B cell (primary cell): Measurements from ENCODE around the gene SLC39A11. TPM values are rescaled to one million over a fixed set of nuclear protein-coding genes. Genes with fewer than 3 reads are reported as not detected.

Experiments
- ATAC-seq: fragments of 200-7000 bp; cut with Tn5 transposase; one replicate; pipeline ENCODE4 v1.10.0; 2021; ENCODE audit warnings: low read depth, mild to moderate bottlenecking, moderate number of reproducible peaks, moderate library complexity
- CTCF ChIA-PET: fragments of 350-600 bp; sonication (Branson Sonifier 250); formaldehyde crosslinking; loops from one replicate; lab custom pipeline; 2021; ENCODE audit warnings: antibody characterized with exemption, inconsistent platforms; lab: Charles Lee
- POLR2A ChIA-PET: fragments of 350-600 bp; sonication (Branson Sonifier 250); formaldehyde crosslinking; loops from one replicate; lab custom pipeline; 2021; ENCODE audit warnings: antibody characterized with exemption; lab: Charles Lee
- DNase-seq: peaks from one replicate; pipeline ENCODE4 v3.0.0; 2013
- H2AFZ ChIP-seq: 2 replicates; pipeline ENCODE4 v1.6.1; 2012; ENCODE audit warnings: mild to moderate bottlenecking, low read depth, low read length; ENCODE audit not compliant: insufficient read depth, poor library complexity, severe bottlenecking
- H3K27ac ChIP-seq, 2 donors: 1 replicate in 1 of 2; 2 replicates in 1 of 2; pipeline ENCODE4 v1.5.1; 2012 to 2013; ENCODE audit warnings: low read length in 2 of 2, mild to moderate bottlenecking in 2 of 2, moderate library complexity in 1 of 2
- H3K27me3 ChIP-seq, 4 experiments: fragments of 200-600 bp in 1 of 4; sonication (generic) in 1 of 4; replicated peaks in 1 of 4; 1 replicate in 2 of 4; 2 replicates in 2 of 4; pipeline versions ENCODE4 v1.6.1 to v1.7.0; 2013 to 2016; ENCODE audit warnings: low read length in 3 of 4, mild to moderate bottlenecking in 2 of 4, mixed read lengths in 1 of 4, moderate library complexity in 1 of 4; ENCODE audit not compliant: insufficient read depth in 4 of 4, control insufficient read depth in 3 of 4; ENCODE audit errors: control extremely low read depth in 1 of 4
- H3K36me3 ChIP-seq, 2 experiments: replicated peaks in 1 of 2; 1 replicate in 1 of 2; 2 replicates in 1 of 2; pipeline versions ENCODE4 v1.6.1 to v1.7.1; 2013; ENCODE audit warnings: low read length in 1 of 2; ENCODE audit not compliant: insufficient read depth in 2 of 2, control insufficient read depth in 1 of 2; ENCODE audit errors: control extremely low read depth in 1 of 2, extremely low read depth in 1 of 2
- H3K4me1 ChIP-seq, 2 donors: fragments of 200-600 bp in 1 of 2; sonication (generic) in 1 of 2; 1 replicate in 1 of 2; 2 replicates in 1 of 2; pipeline versions ENCODE4 v1.5.1 to v1.6.1; 2013 to 2017; ENCODE audit warnings: low read length in 2 of 2; ENCODE audit not compliant: control insufficient read depth in 2 of 2, insufficient read depth in 2 of 2
- H3K4me2 ChIP-seq: replicated peaks from 2 replicates; pipeline ENCODE3; 2012; ENCODE audit warnings: mild to moderate bottlenecking, low read depth, low read length; ENCODE audit not compliant: poor library complexity, severe bottlenecking
- H3K4me3 ChIP-seq, 5 experiments: fragments of 200-600 bp in 1 of 5; sonication (generic) in 1 of 5; 1 replicate in 3 of 5; 2 replicates in 2 of 5; pipeline versions ENCODE4 v1.5.1 to v1.7.0; 2011 to 2016; ENCODE audit warnings: low read length in 4 of 5, mild to moderate bottlenecking in 4 of 5, low read depth in 2 of 5, control low read depth in 1 of 5, moderate library complexity in 1 of 5; ENCODE audit not compliant: insufficient read depth in 1 of 5; ENCODE audit errors: control extremely low read depth in 1 of 5, extremely low read depth in 1 of 5
- H3K79me2 ChIP-seq: fragments of 200-600 bp; sonication (generic); one replicate; pipeline ENCODE4 v1.6.0; 2016; ENCODE audit warnings: low read length; ENCODE audit not compliant: control insufficient read depth, insufficient read depth
- H3K9ac ChIP-seq: fragments of 200-600 bp; sonication (generic); 2 replicates; pipeline ENCODE4 v1.6.1; 2017; ENCODE audit warnings: mild to moderate bottlenecking, low read length, moderate library complexity
- H3K9me3 ChIP-seq, 3 donors: one replicate each; pipeline versions ENCODE4 v1.6.1 to v1.7.1; 2013; ENCODE audit warnings: low read length in 2 of 3; ENCODE audit not compliant: control insufficient read depth in 2 of 3, insufficient read depth in 1 of 3; ENCODE audit errors: control extremely low read depth in 1 of 3
- H4K20me1 ChIP-seq: 2 replicates; pipeline ENCODE4 v1.6.0; 2012; ENCODE audit warnings: mild to moderate bottlenecking, low read length; ENCODE audit not compliant: insufficient read depth, control insufficient read depth, poor library complexity, severe bottlenecking
- H3K27ac Mint-ChIP-seq: one replicate; pipeline ENCODE4 v1.8.0; 2021; ENCODE audit warnings: mixed read lengths
- H3K27me3 Mint-ChIP-seq: one replicate; pipeline ENCODE4 v1.8.0; 2021; ENCODE audit warnings: mixed read lengths
- H3K4me1 Mint-ChIP-seq: one replicate; pipeline ENCODE4 v1.8.0; 2021; ENCODE audit warnings: mixed read lengths
- H3K4me3 Mint-ChIP-seq: one replicate; pipeline ENCODE4 v1.8.0; 2021; ENCODE audit warnings: mixed read lengths
- H3K9me3 Mint-ChIP-seq: one replicate; pipeline ENCODE4 v1.8.0; 2022; ENCODE audit warnings: mixed read lengths; ENCODE audit not compliant: insufficient read depth
- CTCF ChIP-seq: fragments of 200-600 bp; IDR thresholded peaks from one replicate; pipeline ENCODE4 v1.8.0; 2022; ENCODE audit warnings: antibody characterized with exemption, mild to moderate bottlenecking
- EZH2 ChIP-seq: IDR thresholded peaks from 2 replicates; pipeline ENCODE4 v1.6.1; 2012; ENCODE audit warnings: borderline replicate concordance, low read depth, mild to moderate bottlenecking, moderate library complexity, low read length; ENCODE audit not compliant: insufficient read depth, poor library complexity, severe bottlenecking
- WGBS: methylation state at CpG from one replicate; pipeline ENCODE4 v1.1.5; 2013; ENCODE audit warnings: missing lambda C conversion rate; ENCODE audit not compliant: insufficient coverage; 5-methylcytosine and 5-hydroxymethylcytosine counted together
- intact Hi-C: fragments of 100-400 bp; cut with micrococcal nuclease; formaldehyde crosslinking; loops from one replicate; pipeline ENCODE4 v1.10.0; 2022
- polyA plus RNA-seq: library from polyadenylated mRNA; depleted of rRNA; stranded (reverse); fragments of >200 nt; gene quantifications from 2 replicates; pipeline ENCODE4 v1.2.3, GENCODE V29; 2012
- total RNA-seq, 2 donors: library from RNA; stranded (reverse); fragments of 120-200 nt in 1 of 2; gene quantifications; 1 replicate in 1 of 2; 2 replicates in 1 of 2; pipeline versions ENCODE4 v1.2.3 to v1.2.4, GENCODE V29; 2013 to 2022

SLC39A11 gene
- total and polyA plus RNA-seq, 2 donors (not counting 1 experiment from before 2014, with no cell fraction given): 6.9 to 39.6 TPM

- no peak overlapping the region for H3K4me3 Mint-ChIP-seq
- H3K4me1 ChIP-seq: no peaks in the 10 kb centered on the region
- WGBS: no CpG with 5 or more reads among the region's 5 CpGs
- H3K4me2 ChIP-seq: no peak overlapping the region
- peaks cover 0 to 7% (median 3%) of the 10 kb centered on the region in 3 donors for H3K9me3 ChIP-seq
- intact Hi-C loops: no loop called here
- H3K27ac ChIP-seq: no peak overlapping the region
- no peaks in the 10 kb centered on the region for H3K27me3 ChIP-seq
- no peaks in the 10 kb centered on the region for H3K36me3 ChIP-seq
- ATAC-seq: no peak
- H2AFZ ChIP-seq: no peak overlapping the region
- H4K20me1 ChIP-seq: no peaks in the 10 kb centered on the region
- TF ChIP-seq CTCF (no peak), EZH2 (no peak)
- POLR2A ChIA-PET: no interaction called here
- H3K27ac Mint-ChIP-seq: no peak overlapping the region
- H3K79me2 ChIP-seq: no peaks in the 10 kb centered on the region
- H3K9me3 Mint-ChIP-seq: no peaks in the 10 kb centered on the region
- H3K27me3 Mint-ChIP-seq: no peaks in the 10 kb centered on the region
- H3K9ac ChIP-seq: no peak overlapping the region
- CTCF ChIA-PET: no interaction called here
- no peak for DNase-seq
- H3K4me1 Mint-ChIP-seq: no peaks in the 10 kb centered on the region
- no peak overlapping the region for H3K4me3 ChIP-seq
Observed at GRCh38 chr17:72860778-72861177, 231.7 kb downstream of the SLC39A11 start.

DNA sequence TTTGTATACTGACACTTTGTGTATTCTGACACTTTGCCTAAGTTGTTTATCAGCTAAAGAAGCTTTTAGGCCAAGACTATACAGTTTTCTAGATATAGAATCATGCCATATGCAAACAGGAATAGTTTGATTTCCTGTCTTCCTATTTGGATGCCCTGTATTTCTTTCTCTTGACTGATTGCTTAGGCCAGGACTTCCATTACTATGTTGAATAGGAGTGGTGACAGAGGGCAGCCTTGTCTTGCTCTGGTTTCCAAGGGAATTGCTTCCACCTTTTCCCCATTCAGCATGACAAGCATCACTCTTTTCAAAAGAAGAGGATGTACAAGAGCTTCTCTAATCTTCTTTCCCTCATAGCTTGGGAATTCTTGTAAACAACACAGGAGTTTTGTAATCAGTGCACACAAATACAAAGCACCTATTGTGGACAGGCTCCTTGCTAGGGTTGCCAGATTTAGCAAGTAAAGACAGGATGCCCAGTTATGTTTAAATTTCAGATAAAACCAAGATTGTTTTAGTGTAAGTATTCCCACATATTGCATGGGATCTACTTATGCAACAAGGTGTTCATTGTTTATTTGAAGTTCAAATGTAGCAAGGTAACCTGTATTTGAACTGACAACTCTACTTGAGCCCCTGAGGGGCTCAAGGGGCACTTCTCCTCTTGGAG lies 233.5 kb downstream of the SLC39A11 start:
- Mint-ChIP-seq H3K27ac (no peak overlapping the region), H3K27me3 (no peaks in the 10 kb centered on the region), H3K4me3 (no peak overlapping the region), H3K9me3 (no peaks in the 10 kb centered on the region), H3K4me1 (no peaks in the 10 kb centered on the region)
- H2AFZ ChIP-seq: no peak overlapping the region
- no peaks in the 10 kb centered on the region for H3K36me3 ChIP-seq
- CTCF ChIA-PET: no interaction called here
- H3K79me2 ChIP-seq: no peaks in the 10 kb centered on the region
- ATAC-seq (no peak), DNase-seq (no peak)
- no peak overlapping the region for H3K27ac ChIP-seq
- H3K9ac ChIP-seq: no peak overlapping the region
- intact Hi-C loops: no loop called here
- POLR2A ChIA-PET: no interaction called here
- no peaks in the 10 kb centered on the region for H4K20me1 ChIP-seq
- TF ChIP-seq CTCF: no peak
- no peak for TF ChIP-seq EZH2
- H3K4me3 ChIP-seq: no peak overlapping the region
- H3K27me3 ChIP-seq: no peaks in the 10 kb centered on the region
- H3K9me3 ChIP-seq: peaks cover 0 to 7% (median 3%) of the 10 kb centered on the region in 3 donors
- no peak overlapping the region for H3K4me2 ChIP-seq
- H3K4me1 ChIP-seq: no peaks in the 10 kb centered on the region
